ENCODE measurements around the gene DTWD2. TPM values are rescaled to one million over a fixed set of nuclear protein-coding genes. Genes with fewer than 3 reads are reported as not detected.

DTWD2 gene
- total and polyA plus RNA-seq, 8 donors: 0.65 to 62.6 (median 5.5) TPM

DNA sequence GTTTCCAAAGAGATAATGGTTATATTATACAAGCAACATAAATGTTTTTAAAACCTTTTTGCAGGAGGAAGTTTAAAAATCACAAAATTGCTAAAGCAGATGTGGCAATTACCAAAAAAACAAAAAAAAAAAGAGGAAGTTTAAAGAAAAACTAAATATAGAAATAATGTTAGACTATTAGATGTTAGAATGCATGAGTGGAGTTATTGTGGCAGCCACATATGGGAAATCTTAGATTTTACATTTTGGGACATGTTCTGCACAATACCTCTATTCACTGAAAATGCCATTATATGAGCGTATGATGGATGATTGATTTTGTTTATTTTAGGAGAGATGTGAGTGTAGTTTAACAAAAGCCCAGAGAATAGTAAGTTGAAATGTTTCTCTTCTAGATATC lies 31.2 kb upstream of the DTWD2 start:
- peaks cover 0 to 25% (median 2%) of the 10 kb centered on the region in 4 donors for H3K4me1 ChIP-seq
- WGBS, 5 donors: 80 to 89% (median 85%) methylated on average over 1 of the region's 1 CpG
- intact Hi-C loops (cut with DNase I; ENCODE audit: low total_unique reads): no loop called here
- H3K9me3 ChIP-seq: no peaks in the 10 kb centered on the region
- no peaks in the 10 kb centered on the region for H3K27me3 ChIP-seq
- DNase-seq: no peak
- TF ChIP-seq POLR2A (IDR thresholded peaks at IDR 0.05) (no peak), POLR2AphosphoS5 (IDR thresholded peaks at IDR 0.05) (no peak), EP300 (IDR thresholded peaks at IDR 0.05) (no peak)
- TF ChIP-seq, protein P1, sequence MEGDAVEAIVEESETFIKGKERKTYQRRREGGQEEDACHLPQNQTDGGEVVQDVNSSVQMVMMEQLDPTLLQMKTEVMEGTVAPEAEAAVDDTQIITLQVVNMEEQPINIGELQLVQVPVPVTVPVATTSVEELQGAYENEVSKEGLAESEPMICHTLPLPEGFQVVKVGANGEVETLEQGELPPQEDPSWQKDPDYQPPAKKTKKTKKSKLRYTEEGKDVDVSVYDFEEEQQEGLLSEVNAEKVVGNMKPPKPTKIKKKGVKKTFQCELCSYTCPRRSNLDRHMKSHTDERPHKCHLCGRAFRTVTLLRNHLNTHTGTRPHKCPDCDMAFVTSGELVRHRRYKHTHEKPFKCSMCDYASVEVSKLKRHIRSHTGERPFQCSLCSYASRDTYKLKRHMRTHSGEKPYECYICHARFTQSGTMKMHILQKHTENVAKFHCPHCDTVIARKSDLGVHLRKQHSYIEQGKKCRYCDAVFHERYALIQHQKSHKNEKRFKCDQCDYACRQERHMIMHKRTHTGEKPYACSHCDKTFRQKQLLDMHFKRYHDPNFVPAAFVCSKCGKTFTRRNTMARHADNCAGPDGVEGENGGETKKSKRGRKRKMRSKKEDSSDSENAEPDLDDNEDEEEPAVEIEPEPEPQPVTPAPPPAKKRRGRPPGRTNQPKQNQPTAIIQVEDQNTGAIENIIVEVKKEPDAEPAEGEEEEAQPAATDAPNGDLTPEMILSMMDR (IDR thresholded peaks at IDR 0.05): no peak
- no peaks in the 10 kb centered on the region for H3K36me3 ChIP-seq
- no peak overlapping the region for H3K27ac ChIP-seq
- H3K4me3 ChIP-seq: no peak overlapping the region

DNA sequence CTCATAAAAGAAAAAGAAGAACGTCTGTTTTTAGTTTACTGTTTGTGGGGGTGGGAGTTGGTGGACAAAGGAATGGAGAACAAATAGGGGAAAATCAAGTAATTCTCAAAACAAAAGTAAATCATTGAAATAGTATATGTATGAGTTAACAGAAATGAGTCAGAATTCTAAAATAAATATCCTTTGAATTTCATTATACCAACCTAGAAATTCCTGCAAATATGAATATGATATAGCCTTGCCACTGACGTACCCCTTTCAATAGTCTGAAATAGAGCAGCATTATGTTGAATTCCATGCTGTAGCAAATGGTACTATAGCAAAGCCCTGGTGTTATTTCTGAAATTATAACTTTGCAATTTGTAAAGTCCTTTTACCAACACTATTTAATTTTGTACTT lies 29.6 kb upstream of the DTWD2 start:
- TF ChIP-seq EP300 (IDR thresholded peaks at IDR 0.05) (no peak), POLR2AphosphoS5 (IDR thresholded peaks at IDR 0.05) (no peak), POLR2A (IDR thresholded peaks at IDR 0.05) (no peak)
- TF ChIP-seq, protein P1 (IDR thresholded peaks at IDR 0.05): no peak
- Histone ChIP-seq H3K9me3 (no peaks in the 10 kb centered on the region), H3K27ac (no peak overlapping the region), H3K27me3 (no peaks in the 10 kb centered on the region), H3K4me1 (peaks cover 0 to 15% (median 2%) of the 10 kb centered on the region in 4 donors), H3K4me3 (no peak overlapping the region), H3K36me3 (no peaks in the 10 kb centered on the region)
- 67 to 85% (median 78%) methylated on average over 2 of the region's 2 CpGs for WGBS, 5 donors
- DNase-seq: no peak
- intact Hi-C loops (cut with DNase I; ENCODE audit: low total_unique reads): no loop called here

DNA sequence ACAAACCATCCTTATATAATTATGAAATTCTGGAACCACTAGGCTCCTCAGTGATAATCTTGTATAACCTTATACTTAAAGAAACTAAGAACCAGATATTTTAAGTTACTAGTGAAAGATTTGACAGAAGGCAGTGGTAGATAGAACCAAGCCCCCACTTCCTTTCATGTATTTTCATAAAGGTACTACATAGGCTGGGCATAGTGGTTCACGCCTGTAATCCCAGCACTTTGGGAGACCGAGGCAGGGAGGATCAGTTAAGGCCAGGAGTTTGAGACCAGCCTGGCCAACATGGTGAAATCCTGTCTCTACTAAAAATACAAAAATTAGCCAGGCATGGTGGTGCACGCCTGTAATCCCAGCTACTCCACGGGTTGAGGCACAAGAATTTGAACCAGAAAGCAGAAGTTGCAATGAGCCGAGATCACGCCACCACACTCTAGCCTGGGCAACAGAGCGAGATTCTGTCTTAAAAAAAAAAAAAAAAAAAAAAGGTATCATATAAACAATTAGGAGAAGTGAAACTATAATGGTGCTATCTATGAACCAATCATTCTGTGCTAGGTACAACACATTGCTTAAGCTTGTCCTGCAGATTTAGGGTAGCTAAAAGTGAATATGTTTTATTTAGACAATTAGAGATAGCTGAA lies 27.9 kb upstream of the DTWD2 start:
- Histone ChIP-seq H3K27ac (no peak overlapping the region), H3K27me3 (no peaks in the 10 kb centered on the region), H3K36me3 (no peaks in the 10 kb centered on the region), H3K4me1 (no peaks in the 10 kb centered on the region), H3K4me3 (no peak overlapping the region), H3K9me3 (no peaks in the 10 kb centered on the region)
- DNase-seq: no peak
- TF ChIP-seq EP300 (IDR thresholded peaks at IDR 0.05): no peak
- no peak for TF ChIP-seq POLR2A (IDR thresholded peaks at IDR 0.05)
- TF ChIP-seq, protein P1 (IDR thresholded peaks at IDR 0.05): no peak
- TF ChIP-seq POLR2AphosphoS5 (IDR thresholded peaks at IDR 0.05): no peak
- 80 to 96% (median 92%) methylated on average over 7 of the region's 7 CpGs for WGBS, 5 donors
- intact Hi-C loops (cut with DNase I; ENCODE audit: low total_unique reads): no loop called here

DNA sequence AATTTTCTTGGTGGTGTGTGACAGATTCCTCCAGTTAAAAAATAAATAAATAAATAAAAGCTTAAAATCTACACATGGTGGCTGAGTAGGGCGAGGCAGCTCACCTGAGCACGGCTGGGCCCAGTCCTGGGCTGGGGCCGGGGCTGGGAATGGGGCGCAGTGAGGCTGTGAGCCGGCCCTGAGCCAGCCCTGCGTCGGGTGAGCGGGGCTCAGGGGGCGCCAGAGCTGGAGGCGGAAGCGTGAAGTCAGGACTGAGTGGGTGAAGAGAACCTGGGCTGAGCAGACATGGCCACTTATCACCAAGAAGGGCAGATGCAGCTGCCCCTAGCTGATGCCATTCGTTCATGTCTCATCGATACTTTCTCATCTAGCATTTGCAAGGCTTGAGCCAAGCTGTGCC lies 22.8 kb upstream of the DTWD2 start:
- no peaks in the 10 kb centered on the region for H3K9me3 ChIP-seq
- 89 to 98% (median 97%) methylated on average over 12 to 13 of the region's 13 CpGs for WGBS, 5 donors
- intact Hi-C loops (cut with DNase I; ENCODE audit: low total_unique reads): no loop called here

More for the DNA sequence above, 22.8 kb upstream of the DTWD2 start:
- TF ChIP-seq POLR2AphosphoS5 (IDR thresholded peaks at IDR 0.05) (no peak), EP300 (IDR thresholded peaks at IDR 0.05) (no peak), POLR2A (IDR thresholded peaks at IDR 0.05) (no peak)
- TF ChIP-seq, protein P1 (IDR thresholded peaks at IDR 0.05): no peak
- DNase-seq: no peak
- Histone ChIP-seq H3K36me3 (no peaks in the 10 kb centered on the region), H3K4me1 (no peaks in the 10 kb centered on the region), H3K27ac (no peak overlapping the region), H3K27me3 (no peaks in the 10 kb centered on the region), H3K4me3 (no peak overlapping the region)
